HL-60 (cell line): ENCODE data around the gene RPS6KC1.

Source experiments
- DNase-seq, 2 experiments: peaks; one replicate each; pipeline ENCODE4 v3.0.0-alpha.2; 2010 to 2020; ENCODE audit warnings: low read depth in 1 of 2, low spot score in 1 of 2
- H3K27ac ChIP-seq: fragments of 250-450 bp; sonication (Bioruptor Pico); replicated peaks from 2 replicates; pipeline ENCODE4 v1.5.1; 2020; ENCODE audit warnings: mild to moderate bottlenecking, moderate library complexity
- H3K27me3 ChIP-seq: fragments of 250-450 bp; sonication (Bioruptor Pico); 2 replicates; pipeline ENCODE4 v1.5.1; 2021; ENCODE audit warnings: mild to moderate bottlenecking, moderate library complexity; ENCODE audit not compliant: insufficient read depth, poor library complexity, severe bottlenecking
- H3K4me3 ChIP-seq: replicated peaks from 2 replicates; pipeline ENCODE4 v1.5.1; 2011; ENCODE audit warnings: mild to moderate bottlenecking, control low read depth, low read length; ENCODE audit not compliant: insufficient read depth
- CTCF ChIP-seq: IDR thresholded peaks from one replicate; pipeline ENCODE4 v1.5.1; 2011; ENCODE audit warnings: low read length, control low read depth, inconsistent platforms; ENCODE audit not compliant: insufficient read depth
- GABPA ChIP-seq: IDR thresholded peaks from 2 replicates; pipeline ENCODE4 v1.6.1; 2012; ENCODE audit warnings: low read depth
- POLR2AphosphoS5 ChIP-seq: IDR thresholded peaks from 2 replicates; pipeline ENCODE4 v1.6.1; 2012; ENCODE audit warnings: low read depth
- REST ChIP-seq: IDR thresholded peaks from 2 replicates; pipeline ENCODE4 v1.6.1; 2012; ENCODE audit warnings: low read depth; ENCODE audit not compliant: insufficient replicate concordance
- SPI1 ChIP-seq: IDR thresholded peaks from 2 replicates; pipeline ENCODE4 v1.6.1; 2012; ENCODE audit warnings: low read depth, mild to moderate bottlenecking, borderline replicate concordance

The RPS6KC1 gene

GRCh38 chr1:213244664-213245091 lies 193.6 kb downstream of the RPS6KC1 start:
- H3K27me3 ChIP-seq: no peaks in the 10 kb centered on the region
- H3K4me3 ChIP-seq: no peak overlapping the region
- no peak overlapping the region for H3K27ac ChIP-seq
- DNase-seq: peak; percentile 14 to 41
- TF ChIP-seq SPI1 (no peak), GABPA (no peak), POLR2AphosphoS5 (no peak), REST (no peak), CTCF (peak; percentile 52)

GRCh38 chr1:213245260-213245910 lies 194.3 kb downstream of the RPS6KC1 start:
- no peak for DNase-seq
- H3K27ac ChIP-seq: no peak overlapping the region
- no peak overlapping the region for H3K4me3 ChIP-seq
- no peaks in the 10 kb centered on the region for H3K27me3 ChIP-seq
- TF ChIP-seq POLR2AphosphoS5 (no peak), GABPA (no peak)

GRCh38 chr1:213247038-213247437 lies 196.0 kb downstream of the RPS6KC1 start:
- Histone ChIP-seq H3K4me3 (no peak overlapping the region), H3K27ac (no peak overlapping the region), H3K27me3 (no peaks in the 10 kb centered on the region)
- no peak for DNase-seq
- no peak for TF ChIP-seq SPI1
- no peak for TF ChIP-seq CTCF
- TF ChIP-seq REST: no peak
- TF ChIP-seq POLR2AphosphoS5: no peak
- no peak for TF ChIP-seq GABPA

GRCh38 chr1:213249395-213249794 lies 198.4 kb downstream of the RPS6KC1 start:
- DNase-seq: no peak
- H3K27me3 ChIP-seq: no peaks in the 10 kb centered on the region
- no peak for TF ChIP-seq REST
- no peak for TF ChIP-seq POLR2AphosphoS5
- TF ChIP-seq SPI1: no peak
- TF ChIP-seq CTCF: no peak
- TF ChIP-seq GABPA: no peak
- no peak overlapping the region for H3K4me3 ChIP-seq
- no peak overlapping the region for H3K27ac ChIP-seq
